ENCODE results near the gene ANKS1B. TPM values are rescaled to one million over a fixed set of nuclear protein-coding genes. Genes with fewer than 3 reads are reported as not detected.
"Not testable (repeated sequence)": the region's sequence is repeated elsewhere in the genome, so short reads cannot be mapped to it uniquely, and the experiment has no call there.

The ANKS1B gene
- total RNA-seq, 5 donors from 2014 or later (not counting 1 experiment from before 2014, with no cell fraction given): 0.18 to 0.47 (median 0.19) TPM; not detected in 2

- H3K27ac Mint-ChIP-seq; H3K27ac ChIP-seq (ENCODE audit: low read length); H3K9me3 ChIP-seq; H3K4me1 ChIP-seq (ENCODE audit: control insufficient read depth in 1 of 2, extremely low read depth in 1 of 2, insufficient read depth in 2 of 2, low read length in 2 of 2); H3K36me3 ChIP-seq (ENCODE audit: control insufficient read depth in 2 of 2, extremely low read depth in 1 of 2, insufficient read depth in 1 of 2, low read length in 1 of 2); POLR2A ChIA-PET; DNase-seq; H3K4me1 Mint-ChIP-seq; CTCF ChIA-PET; H3K27me3 Mint-ChIP-seq; H3K27me3 ChIP-seq (replicated peaks in 1 of 2; ENCODE audit: control insufficient read depth in 2 of 2, extremely low read depth in 1 of 2, insufficient read depth in 2 of 2, low read length in 1 of 2); H3K4me3 ChIP-seq (ENCODE audit: control insufficient read depth in 1 of 2, extremely low read depth in 1 of 2, low read length in 1 of 2); ATAC-seq (replicated peaks in 1 of 4); H3K4me3 Mint-ChIP-seq; H3K36me3 Mint-ChIP-seq: not testable (repeated sequence)
- 100% methylated on average over 1 of the region's 4 CpGs for WGBS (ENCODE audit: insufficient coverage)
- peaks cover 5 to 24% (median 15%) of the 10 kb centered on the region in 3 donors for H3K9me3 Mint-ChIP-seq
Observed at GRCh38 chr12:99720083-99720465, 264.7 kb downstream of the ANKS1B start.

GRCh38 chr12:99719411-99720082, 265.2 kb downstream of the ANKS1B start:
- H3K36me3 Mint-ChIP-seq: not testable (repeated sequence)

GRCh38 chr12:99715841-99716510, 268.8 kb downstream of the ANKS1B start:
- H3K4me3 ChIP-seq (ENCODE audit: control insufficient read depth in 1 of 2, extremely low read depth in 1 of 2, low read length in 1 of 2); H3K4me1 ChIP-seq (ENCODE audit: control insufficient read depth in 1 of 2, extremely low read depth in 1 of 2, insufficient read depth in 2 of 2, low read length in 2 of 2); CTCF ChIA-PET; POLR2A ChIA-PET; H3K4me3 Mint-ChIP-seq; H3K9me3 ChIP-seq; ATAC-seq (replicated peaks in 1 of 4); H3K27me3 ChIP-seq (replicated peaks in 1 of 2; ENCODE audit: control insufficient read depth in 2 of 2, extremely low read depth in 1 of 2, insufficient read depth in 2 of 2, low read length in 1 of 2); DNase-seq; H3K27ac Mint-ChIP-seq; H3K36me3 Mint-ChIP-seq; H3K27me3 Mint-ChIP-seq; H3K4me1 Mint-ChIP-seq; H3K27ac ChIP-seq (ENCODE audit: low read length); H3K36me3 ChIP-seq (ENCODE audit: control insufficient read depth in 2 of 2, extremely low read depth in 1 of 2, insufficient read depth in 1 of 2, low read length in 1 of 2): not testable (repeated sequence)
- H3K9me3 Mint-ChIP-seq: peaks cover 5 to 21% (median 17%) of the 10 kb centered on the region in 3 donors
- WGBS (ENCODE audit: insufficient coverage): 79% methylated on average over 15 of the region's 16 CpGs

More at GRCh38 chr12:99719411-99720082, 265.2 kb downstream of the ANKS1B start:
- CTCF ChIA-PET; H3K9me3 ChIP-seq; H3K4me3 Mint-ChIP-seq; DNase-seq; H3K27me3 ChIP-seq (replicated peaks in 1 of 2; ENCODE audit: control insufficient read depth in 2 of 2, extremely low read depth in 1 of 2, insufficient read depth in 2 of 2, low read length in 1 of 2); H3K4me1 ChIP-seq (ENCODE audit: control insufficient read depth in 1 of 2, extremely low read depth in 1 of 2, insufficient read depth in 2 of 2, low read length in 2 of 2); H3K27ac Mint-ChIP-seq; POLR2A ChIA-PET; H3K27me3 Mint-ChIP-seq; H3K36me3 ChIP-seq (ENCODE audit: control insufficient read depth in 2 of 2, extremely low read depth in 1 of 2, insufficient read depth in 1 of 2, low read length in 1 of 2); H3K4me1 Mint-ChIP-seq; ATAC-seq (replicated peaks in 1 of 4); H3K4me3 ChIP-seq (ENCODE audit: control insufficient read depth in 1 of 2, extremely low read depth in 1 of 2, low read length in 1 of 2); H3K27ac ChIP-seq (ENCODE audit: low read length): not testable (repeated sequence)
- peaks cover 5 to 24% (median 15%) of the 10 kb centered on the region in 3 donors for H3K9me3 Mint-ChIP-seq
- WGBS (ENCODE audit: insufficient coverage): 86% methylated on average over 7 of the region's 8 CpGs

- H3K4me3 Mint-ChIP-seq; CTCF ChIA-PET; H3K36me3 ChIP-seq (ENCODE audit: control insufficient read depth in 2 of 2, extremely low read depth in 1 of 2, insufficient read depth in 1 of 2, low read length in 1 of 2); POLR2A ChIA-PET; H3K4me3 ChIP-seq (ENCODE audit: control insufficient read depth in 1 of 2, extremely low read depth in 1 of 2, low read length in 1 of 2); DNase-seq; H3K27ac ChIP-seq (ENCODE audit: low read length); H3K4me1 ChIP-seq (ENCODE audit: control insufficient read depth in 1 of 2, extremely low read depth in 1 of 2, insufficient read depth in 2 of 2, low read length in 2 of 2); H3K27ac Mint-ChIP-seq; H3K36me3 Mint-ChIP-seq; H3K9me3 ChIP-seq; ATAC-seq (replicated peaks in 1 of 4); H3K4me1 Mint-ChIP-seq; H3K27me3 Mint-ChIP-seq; H3K27me3 ChIP-seq (replicated peaks in 1 of 2; ENCODE audit: control insufficient read depth in 2 of 2, extremely low read depth in 1 of 2, insufficient read depth in 2 of 2, low read length in 1 of 2): not testable (repeated sequence)
- no CpG with 5 or more reads among the region's 4 CpGs for WGBS (ENCODE audit: insufficient coverage)
- peaks cover 7 to 21% (median 20%) of the 10 kb centered on the region in 3 donors for H3K9me3 Mint-ChIP-seq
Observed at GRCh38 chr12:99714921-99715320, 269.8 kb downstream of the ANKS1B start.

GRCh38 chr12:99713946-99714520, 270.7 kb downstream of the ANKS1B start:
- Histone ChIP-seq H3K27ac (ENCODE audit: low read length) (no peak overlapping the region), H3K4me3 (ENCODE audit: control insufficient read depth in 1 of 2, extremely low read depth in 1 of 2, low read length in 1 of 2) (no peak overlapping the region), H3K9me3 (no peaks in the 10 kb centered on the region), H3K27me3 (replicated peaks in 1 of 2; ENCODE audit: control insufficient read depth in 2 of 2, extremely low read depth in 1 of 2, insufficient read depth in 2 of 2, low read length in 1 of 2) (no peaks in the 10 kb centered on the region), H3K36me3 (ENCODE audit: control insufficient read depth in 2 of 2, extremely low read depth in 1 of 2, insufficient read depth in 1 of 2, low read length in 1 of 2) (no peaks in the 10 kb centered on the region), H3K4me1 (ENCODE audit: control insufficient read depth in 1 of 2, extremely low read depth in 1 of 2, insufficient read depth in 2 of 2, low read length in 2 of 2) (no peaks in the 10 kb centered on the region)
- no peak overlapping the region for H3K4me3 Mint-ChIP-seq
- ATAC-seq (replicated peaks in 1 of 4) (no peak), DNase-seq (no peak)
- no peak overlapping the region for H3K27ac Mint-ChIP-seq
- POLR2A ChIA-PET: no interaction called here
- WGBS (ENCODE audit: insufficient coverage): 66% methylated on average over 3 of the region's 3 CpGs
- no peaks in the 10 kb centered on the region for H3K4me1 Mint-ChIP-seq
- no peaks in the 10 kb centered on the region for H3K36me3 Mint-ChIP-seq
- no peaks in the 10 kb centered on the region for H3K27me3 Mint-ChIP-seq
- CTCF ChIA-PET: no interaction called here
- peaks cover 10 to 21% (median 20%) of the 10 kb centered on the region in 3 donors for H3K9me3 Mint-ChIP-seq

- Mint-ChIP-seq H3K27ac (no peak overlapping the region), H3K9me3 (peaks cover 11 to 24% (median 24%) of the 10 kb centered on the region in 3 donors), H3K4me1 (no peaks in the 10 kb centered on the region), H3K27me3 (no peaks in the 10 kb centered on the region), H3K4me3 (no peak overlapping the region), H3K36me3 (no peaks in the 10 kb centered on the region)
- ChIA-PET POLR2A (no interaction called here), CTCF (no interaction called here)
- Histone ChIP-seq H3K36me3 (ENCODE audit: control insufficient read depth in 2 of 2, extremely low read depth in 1 of 2, insufficient read depth in 1 of 2, low read length in 1 of 2) (no peaks in the 10 kb centered on the region), H3K4me1 (ENCODE audit: control insufficient read depth in 1 of 2, extremely low read depth in 1 of 2, insufficient read depth in 2 of 2, low read length in 2 of 2) (no peaks in the 10 kb centered on the region), H3K9me3 (no peaks in the 10 kb centered on the region), H3K27ac (ENCODE audit: low read length) (no peak overlapping the region), H3K4me3 (ENCODE audit: control insufficient read depth in 1 of 2, extremely low read depth in 1 of 2, low read length in 1 of 2) (no peak overlapping the region), H3K27me3 (replicated peaks in 1 of 2; ENCODE audit: control insufficient read depth in 2 of 2, extremely low read depth in 1 of 2, insufficient read depth in 2 of 2, low read length in 1 of 2) (no peaks in the 10 kb centered on the region)
- ATAC-seq (replicated peaks in 1 of 4): no peak
- DNase-seq: no peak
Observed at GRCh38 chr12:99712281-99712680, 272.5 kb downstream of the ANKS1B start.
